Measurements from ENCODE around the gene ZMIZ2.
"Not testable (repeated sequence)": the region's sequence is repeated elsewhere in the genome, so short reads cannot be mapped to it uniquely, and the experiment has no call there.

Gene ZMIZ2

DNA sequence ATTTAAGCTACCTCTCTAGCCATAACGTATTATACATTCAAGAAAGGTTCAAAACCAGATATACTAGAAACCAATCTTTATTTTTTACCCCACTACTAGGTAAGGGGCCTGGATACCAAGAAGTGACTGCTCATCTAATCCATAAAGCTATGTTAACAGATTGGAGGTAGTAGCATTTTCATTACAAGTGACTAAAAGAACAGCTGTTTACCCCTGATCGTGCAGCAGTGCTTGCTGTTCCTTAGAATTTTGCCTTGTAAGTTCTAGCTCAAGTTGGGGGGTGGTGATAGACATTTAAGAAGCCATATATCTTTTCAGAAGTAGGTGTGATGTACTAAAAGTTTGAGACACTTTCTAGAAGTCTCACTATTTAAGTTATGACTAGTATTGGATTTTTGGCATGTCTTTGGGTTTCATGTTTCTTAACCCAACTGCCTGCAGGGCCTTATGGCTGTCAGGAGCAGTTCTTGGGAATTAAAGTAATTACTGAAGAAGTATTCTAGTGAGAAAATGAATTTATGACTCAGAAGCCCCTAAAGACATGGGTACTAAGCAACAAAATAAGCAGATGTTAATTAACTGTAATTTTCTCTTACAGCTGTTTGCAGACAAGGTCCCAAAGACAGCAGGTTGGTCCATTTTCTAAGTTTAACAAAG is 50.1 kb downstream of the ZMIZ2 start:
- no peak for DNase-seq (ENCODE audit: low read depth)

DNA sequence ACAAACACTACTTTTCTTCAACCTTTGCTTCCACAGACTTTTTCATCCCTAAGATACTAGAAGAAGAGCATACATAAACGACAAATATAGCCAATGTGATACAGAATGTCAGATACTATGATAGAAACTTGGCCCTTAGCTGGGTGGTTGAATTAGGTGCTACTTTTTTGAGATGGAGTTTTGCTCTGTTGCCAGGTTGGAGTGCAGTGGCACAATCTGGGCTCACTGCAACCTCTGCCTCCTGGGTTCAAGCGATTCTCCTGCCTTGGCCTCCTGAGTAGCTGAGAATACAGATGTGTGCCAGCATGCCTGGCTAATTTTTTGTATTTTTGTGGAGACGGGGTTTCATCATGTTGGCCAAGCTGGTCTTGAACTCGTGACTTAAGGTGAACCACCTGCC is 51.3 kb downstream of the ZMIZ2 start:
- DNase-seq (ENCODE audit: low read depth): no peak

DNA sequence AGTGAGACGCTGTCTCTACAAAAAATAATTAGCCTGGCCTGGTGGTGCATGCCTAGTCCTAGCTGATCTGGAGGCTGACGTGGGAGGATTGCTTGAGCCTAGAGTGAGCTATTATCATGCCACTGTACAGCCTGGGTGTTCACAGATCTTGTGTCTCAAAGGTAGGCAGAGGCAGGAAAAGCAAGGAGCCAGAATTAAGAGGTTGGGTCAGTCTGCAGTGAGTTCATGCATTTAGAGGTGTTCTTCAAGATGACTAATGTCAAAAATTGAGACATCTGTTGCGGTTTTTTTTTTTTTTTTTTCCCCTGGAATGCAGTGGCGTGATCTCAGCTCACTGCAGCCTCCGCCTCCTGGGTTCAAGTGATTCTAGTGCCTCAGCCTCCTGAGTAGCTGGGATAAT is 53.2 kb downstream of the ZMIZ2 start:
- no peak for DNase-seq (ENCODE audit: low read depth)

GRCh38 chr7:44802418-44803025 is 53.9 kb downstream of the ZMIZ2 start:
- DNase-seq (ENCODE audit: low read depth): no peak

GRCh38 chr7:44803828-44804519 is 55.3 kb downstream of the ZMIZ2 start:
- DNase-seq (ENCODE audit: low read depth): not testable (repeated sequence)

DNA sequence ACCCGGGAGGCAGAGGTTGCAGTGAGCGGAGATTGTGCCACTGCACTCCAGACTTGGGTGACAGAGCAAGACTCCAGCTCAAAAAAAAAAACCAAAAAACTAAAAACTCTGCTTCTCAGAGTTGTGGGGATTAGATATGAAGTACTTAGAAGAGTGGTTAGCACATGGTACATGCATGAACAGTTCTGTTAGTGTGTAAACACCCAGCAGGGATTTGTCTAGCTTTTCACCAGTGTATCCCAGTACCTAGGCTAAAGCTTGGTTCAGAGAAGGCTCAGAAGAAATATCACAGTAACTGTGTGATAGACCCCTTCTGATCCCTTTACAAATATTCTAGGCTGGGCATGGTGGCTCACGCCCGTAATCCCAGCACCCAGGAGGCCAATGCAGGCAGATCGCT is 57.3 kb downstream of the ZMIZ2 start:
- DNase-seq (ENCODE audit: low read depth): no peak

DNA sequence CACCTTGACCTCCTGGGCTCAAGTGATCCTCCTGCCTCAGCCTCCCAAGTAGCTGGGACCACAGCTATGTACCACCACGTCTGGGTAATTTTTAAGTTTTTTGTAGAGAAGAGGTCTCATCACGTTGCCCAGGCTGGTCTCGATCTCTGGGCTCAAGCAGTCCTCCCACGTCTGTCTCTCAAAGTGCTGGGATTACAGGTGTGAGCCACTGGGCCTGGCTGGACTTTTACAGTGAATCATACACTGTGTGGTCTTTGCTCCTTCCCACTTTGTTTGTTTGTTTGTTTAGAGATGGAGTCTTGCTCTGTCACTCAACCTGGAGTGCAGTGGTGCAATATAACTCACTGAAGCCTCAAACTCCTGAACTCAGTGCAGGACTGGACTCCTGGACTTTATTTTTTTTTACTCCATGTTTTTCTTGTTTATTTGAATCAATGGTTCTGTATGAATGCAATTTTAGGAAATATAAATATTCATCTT is 60.3 kb downstream of the ZMIZ2 start:
- no peak for DNase-seq (ENCODE audit: low read depth)

DNA sequence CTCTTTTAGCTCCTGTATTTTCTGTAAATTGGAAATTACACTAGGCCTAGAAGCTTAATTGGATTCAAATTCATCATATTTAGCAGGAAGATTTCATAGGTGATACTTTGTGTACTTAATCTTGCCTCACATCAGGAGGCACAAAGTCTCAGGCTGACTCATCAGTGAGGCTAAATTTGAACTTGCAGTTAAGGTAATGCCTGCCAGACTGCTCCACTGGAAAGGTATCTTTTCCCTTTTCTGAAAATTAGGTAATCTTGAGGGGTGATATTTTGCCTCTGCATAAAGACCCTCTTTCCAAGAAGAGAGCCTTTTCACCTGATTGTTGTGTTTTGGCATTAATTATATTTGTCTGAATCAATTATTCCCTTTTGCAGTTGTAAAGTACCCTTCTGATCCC is 62.4 kb downstream of the ZMIZ2 start:
- DNase-seq (ENCODE audit: low read depth): no peak

DNA sequence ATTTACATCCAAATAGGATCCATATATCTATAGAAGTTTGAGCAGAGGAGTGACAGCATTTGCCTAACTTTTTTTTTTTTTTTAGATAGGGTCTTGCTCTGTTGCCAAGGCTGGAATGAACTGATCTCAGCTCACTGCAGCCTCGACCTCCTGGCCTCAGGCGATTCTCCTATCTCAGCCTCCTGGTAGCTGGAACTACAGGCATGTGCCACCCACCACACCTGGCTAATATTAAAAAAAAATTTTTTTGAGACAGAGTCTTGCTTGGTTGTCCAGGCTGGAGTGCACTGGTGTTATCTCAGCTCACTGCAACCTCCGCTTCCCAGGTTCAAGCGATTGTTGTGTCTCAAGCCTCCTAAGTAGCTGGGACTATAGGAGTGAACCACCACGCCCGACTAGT is 62.9 kb downstream of the ZMIZ2 start:
- no peak for DNase-seq (ENCODE audit: low read depth)

DNA sequence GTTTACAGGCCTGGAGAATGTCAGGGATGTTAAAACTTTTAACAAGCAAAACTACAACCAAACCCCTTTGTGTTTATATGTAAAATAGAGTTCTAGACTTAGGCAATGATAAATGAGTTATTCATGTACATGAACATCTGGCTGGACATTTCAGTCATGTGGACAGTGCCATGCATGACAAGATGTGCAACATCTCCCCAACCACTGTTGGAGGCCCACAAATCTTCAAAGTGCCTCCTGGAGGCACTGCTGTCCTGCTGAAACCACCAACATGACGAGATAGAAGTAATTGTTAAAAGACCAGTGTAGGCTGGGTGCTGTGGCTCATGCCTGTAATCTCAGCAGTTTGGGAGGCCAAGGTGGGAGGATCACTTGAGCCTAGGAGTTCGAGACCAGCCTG is 66.3 kb downstream of the ZMIZ2 start:
- DNase-seq (ENCODE audit: low read depth): no peak

GRCh38 chr7:44819292-44819691 is 70.6 kb downstream of the ZMIZ2 start:
- DNase-seq (ENCODE audit: low read depth): no peak
